Lower lobe of right lung (tissue), 2 donors: ENCODE results near the gene CHAD. TPM values are rescaled to one million over a fixed set of nuclear protein-coding genes. Genes with fewer than 3 reads are reported as not detected.
"Not testable (repeated sequence)": the region's sequence is repeated elsewhere in the genome, so short reads cannot be mapped to it uniquely, and the experiment has no call there.

Experiments used
- ATAC-seq, 2 donors: fragments of 200-7000 bp; cut with Tn5 transposase; one replicate each; pipeline ENCODE4 v1.9.1; 2020 to 2022; ENCODE audit warnings: mild to moderate bottlenecking in 2 of 2, moderate library complexity in 2 of 2
- DNase-seq: peaks from one replicate; pipeline ENCODE4 v3.0.0-alpha.2; 2020
- H3K27ac ChIP-seq: fragments of 200-600 bp; one replicate; pipeline ENCODE4 v1.8.0; 2022
- H3K27me3 ChIP-seq: fragments of 200-600 bp; one replicate; pipeline ENCODE4 v1.8.0; 2022; ENCODE audit warnings: low read depth
- H3K36me3 ChIP-seq: fragments of 200-600 bp; one replicate; pipeline ENCODE4 v1.8.0; 2022; ENCODE audit warnings: mild to moderate bottlenecking
- H3K4me1 ChIP-seq: fragments of 200-600 bp; one replicate; pipeline ENCODE4 v1.8.0; 2022
- H3K4me3 ChIP-seq: fragments of 200-600 bp; one replicate; pipeline ENCODE4 v1.8.0; 2022; ENCODE audit warnings: mild to moderate bottlenecking
- H3K9me3 ChIP-seq: fragments of 200-600 bp; one replicate; pipeline ENCODE4 v1.8.0; 2022
- intact Hi-C: fragments of 100-400 bp; cut with DNase I; formaldehyde crosslinking; loops from one replicate; pipeline ENCODE4 v1.11.0; 2022
- total RNA-seq: library from RNA; stranded (reverse); fragmentation: NEBNext Ultra II Directional; extraction: Animal tissue kit (Norgen Biotek cat#: 25700); gene quantifications from one replicate; pipeline ENCODE4 v1.2.1, GENCODE V29; 2021
- TF ChIP-seq, protein P1 (sequence below): fragments of 200-600 bp; IDR thresholded peaks from one replicate; pipeline ENCODE4 v1.8.0; 2022; ENCODE audit warnings: antibody characterized with exemption, mild to moderate bottlenecking
- donor health status: DM: no; HTN: yes; CAD: no; lungs with severe emphysema.

Gene CHAD
- total RNA-seq, 1 donor from 2014 or later, result not detected

- H3K4me1 ChIP-seq, result peaks cover 10% of the 10 kb centered on the region
These were observed 31.3 kb downstream of the CHAD start for GRCh38 chr17:50437409-50437808.

DNA sequence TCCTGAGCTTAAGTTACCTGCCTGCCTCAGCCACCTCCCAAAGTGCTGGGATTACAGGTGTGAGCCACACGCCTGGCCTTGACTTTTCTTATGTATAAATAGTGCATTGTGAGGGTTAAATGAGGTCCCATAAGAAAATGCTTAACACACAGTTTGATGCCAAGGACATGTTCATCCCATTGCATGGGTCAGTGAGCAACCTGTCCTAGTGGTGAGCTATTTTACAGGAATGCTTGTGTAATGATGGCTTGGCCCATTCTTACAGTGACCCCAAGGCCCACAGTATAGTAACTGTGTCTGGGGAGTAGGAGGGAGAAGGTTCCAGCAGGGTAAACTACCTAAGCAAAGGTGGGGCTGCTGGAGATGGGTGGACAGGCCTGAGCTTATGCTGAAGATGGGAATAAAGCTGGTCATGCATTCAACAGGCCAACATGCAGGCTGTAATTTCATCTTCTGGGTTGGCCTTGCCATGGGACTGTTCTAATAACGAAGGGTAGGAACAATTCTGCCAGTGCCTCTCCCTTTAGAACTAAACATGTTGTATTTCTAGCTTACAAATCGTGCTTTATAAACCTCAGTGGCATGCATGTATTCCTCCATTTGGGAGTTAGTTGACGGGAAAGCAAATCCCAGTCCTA is 36.4 kb downstream of the CHAD start:
- no peak overlapping the region for H3K27ac ChIP-seq
- no peak for ATAC-seq
- H3K36me3 ChIP-seq, result peaks cover 4% of the 10 kb centered on the region
- DNase-seq, result no peak
- TF ChIP-seq, protein P1, sequence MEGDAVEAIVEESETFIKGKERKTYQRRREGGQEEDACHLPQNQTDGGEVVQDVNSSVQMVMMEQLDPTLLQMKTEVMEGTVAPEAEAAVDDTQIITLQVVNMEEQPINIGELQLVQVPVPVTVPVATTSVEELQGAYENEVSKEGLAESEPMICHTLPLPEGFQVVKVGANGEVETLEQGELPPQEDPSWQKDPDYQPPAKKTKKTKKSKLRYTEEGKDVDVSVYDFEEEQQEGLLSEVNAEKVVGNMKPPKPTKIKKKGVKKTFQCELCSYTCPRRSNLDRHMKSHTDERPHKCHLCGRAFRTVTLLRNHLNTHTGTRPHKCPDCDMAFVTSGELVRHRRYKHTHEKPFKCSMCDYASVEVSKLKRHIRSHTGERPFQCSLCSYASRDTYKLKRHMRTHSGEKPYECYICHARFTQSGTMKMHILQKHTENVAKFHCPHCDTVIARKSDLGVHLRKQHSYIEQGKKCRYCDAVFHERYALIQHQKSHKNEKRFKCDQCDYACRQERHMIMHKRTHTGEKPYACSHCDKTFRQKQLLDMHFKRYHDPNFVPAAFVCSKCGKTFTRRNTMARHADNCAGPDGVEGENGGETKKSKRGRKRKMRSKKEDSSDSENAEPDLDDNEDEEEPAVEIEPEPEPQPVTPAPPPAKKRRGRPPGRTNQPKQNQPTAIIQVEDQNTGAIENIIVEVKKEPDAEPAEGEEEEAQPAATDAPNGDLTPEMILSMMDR, result no peak
- H3K9me3 ChIP-seq, result no peaks in the 10 kb centered on the region
- H3K4me3 ChIP-seq, result no peak overlapping the region
- H3K27me3 ChIP-seq, result no peaks in the 10 kb centered on the region
- intact Hi-C loops, result no loop called here
- H3K4me1 ChIP-seq, result peaks cover 27% of the 10 kb centered on the region

More at GRCh38 chr17:50437409-50437808, 31.3 kb downstream of the CHAD start:
- no peaks in the 10 kb centered on the region for H3K9me3 ChIP-seq
- ATAC-seq (no peak), DNase-seq (no peak)
- H3K4me3 ChIP-seq, result no peak overlapping the region
- intact Hi-C loops, result no loop called here
- no peak overlapping the region for H3K27ac ChIP-seq
- TF ChIP-seq, protein P1, result no peak
- peaks cover 7% of the 10 kb centered on the region for H3K36me3 ChIP-seq
- no peaks in the 10 kb centered on the region for H3K27me3 ChIP-seq

GRCh38 chr17:50430821-50431618 is 37.7 kb downstream of the CHAD start:
- intact Hi-C loops, result no loop called here
- H3K9me3 ChIP-seq, result no peaks in the 10 kb centered on the region
- DNase-seq (no peak), ATAC-seq (no peak)
- peaks cover 37% of the 10 kb centered on the region for H3K4me1 ChIP-seq
- TF ChIP-seq, protein P1, result no peak
- H3K27me3 ChIP-seq, result no peaks in the 10 kb centered on the region
- no peak overlapping the region for H3K27ac ChIP-seq
- H3K36me3 ChIP-seq, result no peaks in the 10 kb centered on the region
- H3K4me3 ChIP-seq, result no peak overlapping the region

DNA sequence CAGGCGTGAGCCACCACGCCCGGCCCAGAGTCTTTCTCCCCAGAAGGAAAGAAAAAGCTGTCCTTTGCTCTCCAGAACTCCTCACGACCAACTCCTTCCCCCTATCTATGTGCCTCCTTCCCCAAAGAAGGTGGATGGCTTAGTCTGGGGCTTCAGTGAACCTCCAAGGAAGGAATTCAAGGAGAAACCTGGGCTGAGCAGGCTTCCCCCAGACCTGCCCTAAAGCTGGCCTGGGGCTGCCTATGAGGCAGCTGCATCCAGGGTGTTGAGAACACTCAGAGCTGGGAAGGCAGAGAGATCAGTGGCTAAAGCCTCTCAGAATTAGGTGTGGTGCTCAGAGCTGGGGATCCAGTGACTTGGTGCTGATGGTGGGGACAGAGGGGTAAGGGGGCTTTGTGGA is 38.9 kb downstream of the CHAD start:
- Histone ChIP-seq H3K36me3 (no peaks in the 10 kb centered on the region), H3K27me3 (no peaks in the 10 kb centered on the region), H3K27ac (no peak overlapping the region), H3K9me3 (no peaks in the 10 kb centered on the region), H3K4me1 (peaks cover 47% of the 10 kb centered on the region), H3K4me3 (no peak overlapping the region)
- intact Hi-C loops, result no loop called here
- DNase-seq, result no peak
- ATAC-seq, result no peak
- TF ChIP-seq, protein P1, result no peak

DNA sequence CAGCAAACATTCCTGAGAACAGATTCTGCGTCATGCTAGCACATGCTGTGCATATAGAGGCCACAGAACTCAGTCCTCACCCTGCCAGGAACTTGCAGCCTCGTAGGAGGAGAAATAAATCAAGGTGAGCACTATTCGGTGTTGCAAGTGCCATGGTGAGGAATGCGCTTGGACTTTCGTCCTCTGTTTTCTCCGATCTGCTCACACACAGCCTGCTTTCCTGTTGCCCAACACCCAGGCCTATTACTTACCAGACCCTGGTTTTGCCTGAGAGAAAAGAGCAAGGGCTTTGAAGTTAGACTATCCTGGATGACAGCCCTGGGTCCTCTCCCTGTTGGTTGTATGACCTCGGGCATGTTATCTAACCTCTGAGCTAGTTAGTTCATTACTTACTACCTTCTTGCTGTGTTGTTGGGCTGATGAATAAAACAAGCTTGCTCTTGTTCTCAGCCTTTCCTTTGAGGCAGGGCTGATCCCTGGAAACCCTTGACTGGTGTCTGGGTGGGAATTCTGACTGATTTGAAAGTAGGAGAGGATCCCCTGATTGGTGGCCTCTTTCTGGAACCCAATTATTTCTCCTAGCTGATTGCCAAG is 39.8 kb downstream of the CHAD start:
- TF ChIP-seq, protein P1, result no peak
- Histone ChIP-seq H3K4me3 (no peak overlapping the region), H3K36me3 (no peaks in the 10 kb centered on the region), H3K9me3 (no peaks in the 10 kb centered on the region), H3K27ac (peak overlapping the region; percentile 87), H3K4me1 (peaks cover 54% of the 10 kb centered on the region), H3K27me3 (no peaks in the 10 kb centered on the region)
- DNase-seq, result no peak
- ATAC-seq, result peak; percentile 23 to 59
- intact Hi-C loops, result no loop called here

- H3K36me3 ChIP-seq, DNase-seq, ATAC-seq, H3K4me3 ChIP-seq, H3K27me3 ChIP-seq, intact Hi-C loops, H3K9me3 ChIP-seq: not testable (repeated sequence)
- peak overlapping the region; percentile 87 for H3K27ac ChIP-seq
- peaks cover 59% of the 10 kb centered on the region for H3K4me1 ChIP-seq
These were observed 40.6 kb downstream of the CHAD start for GRCh38 chr17:50428126-50428525.
